ENCODE measurements around the gene HS3ST2.

DNA sequence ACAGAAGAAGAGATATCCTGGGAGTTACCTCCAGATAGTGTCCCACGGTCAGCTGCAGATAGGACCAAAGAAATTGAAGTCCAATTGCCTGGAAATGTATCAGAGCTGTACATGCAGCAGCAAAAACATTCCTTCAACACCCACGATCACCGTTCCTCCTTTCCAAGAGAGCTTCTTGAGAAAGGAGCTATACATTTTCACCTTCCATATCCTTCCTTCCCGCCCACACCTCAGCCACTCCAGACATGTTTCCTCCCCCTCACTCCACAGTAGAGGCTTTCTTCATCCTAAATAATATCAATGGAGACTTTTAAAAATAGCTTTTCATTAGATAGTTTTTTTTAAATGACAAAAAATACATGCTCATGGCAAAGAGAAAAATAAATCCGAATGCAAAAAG lies 87.6 kb downstream of the HS3ST2 start:
- TF ChIP-seq, protein P1, sequence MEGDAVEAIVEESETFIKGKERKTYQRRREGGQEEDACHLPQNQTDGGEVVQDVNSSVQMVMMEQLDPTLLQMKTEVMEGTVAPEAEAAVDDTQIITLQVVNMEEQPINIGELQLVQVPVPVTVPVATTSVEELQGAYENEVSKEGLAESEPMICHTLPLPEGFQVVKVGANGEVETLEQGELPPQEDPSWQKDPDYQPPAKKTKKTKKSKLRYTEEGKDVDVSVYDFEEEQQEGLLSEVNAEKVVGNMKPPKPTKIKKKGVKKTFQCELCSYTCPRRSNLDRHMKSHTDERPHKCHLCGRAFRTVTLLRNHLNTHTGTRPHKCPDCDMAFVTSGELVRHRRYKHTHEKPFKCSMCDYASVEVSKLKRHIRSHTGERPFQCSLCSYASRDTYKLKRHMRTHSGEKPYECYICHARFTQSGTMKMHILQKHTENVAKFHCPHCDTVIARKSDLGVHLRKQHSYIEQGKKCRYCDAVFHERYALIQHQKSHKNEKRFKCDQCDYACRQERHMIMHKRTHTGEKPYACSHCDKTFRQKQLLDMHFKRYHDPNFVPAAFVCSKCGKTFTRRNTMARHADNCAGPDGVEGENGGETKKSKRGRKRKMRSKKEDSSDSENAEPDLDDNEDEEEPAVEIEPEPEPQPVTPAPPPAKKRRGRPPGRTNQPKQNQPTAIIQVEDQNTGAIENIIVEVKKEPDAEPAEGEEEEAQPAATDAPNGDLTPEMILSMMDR (IDR thresholded peaks at IDR 0.05; ENCODE audit: low read depth, low read length, poor library complexity, severe bottlenecking) = no peak
- TF ChIP-seq EZH2phosphoT487 (IDR thresholded peaks at IDR 0.05; ENCODE audit: borderline replicate concordance, low read length) = no peak
